ENCODE measurements around the gene NF2.

Gene NF2

GRCh38 chr22:29729161-29729560 lies 125.7 kb downstream of the NF2 start:
- no peak for TF ChIP-seq CTCF (IDR thresholded peaks at IDR 0.05; ENCODE audit: borderline replicate concordance, insufficient read depth, low read depth, low read length)
- H3K4me3 ChIP-seq (ENCODE audit: low read depth, low read length) = no peak overlapping the region

GRCh38 chr22:29731058-29731850 lies 127.8 kb downstream of the NF2 start:
- H3K4me3 ChIP-seq (ENCODE audit: low read depth, low read length) = no peak overlapping the region
- no peak for TF ChIP-seq CTCF (IDR thresholded peaks at IDR 0.05; ENCODE audit: borderline replicate concordance, insufficient read depth, low read depth, low read length)

GRCh38 chr22:29732883-29733282 lies 129.4 kb downstream of the NF2 start:
- no peak for TF ChIP-seq CTCF (IDR thresholded peaks at IDR 0.05; ENCODE audit: borderline replicate concordance, insufficient read depth, low read depth, low read length)
- H3K4me3 ChIP-seq (ENCODE audit: low read depth, low read length) = no peak overlapping the region

- no peak for TF ChIP-seq CTCF (IDR thresholded peaks at IDR 0.05; ENCODE audit: borderline replicate concordance, insufficient read depth, low read depth, low read length)
- H3K4me3 ChIP-seq (ENCODE audit: low read depth, low read length) = no peak overlapping the region
Observed at GRCh38 chr22:29733362-29734201, 130.1 kb downstream of the NF2 start.

GRCh38 chr22:29734406-29734805 lies 131.0 kb downstream of the NF2 start:
- TF ChIP-seq CTCF (IDR thresholded peaks at IDR 0.05; ENCODE audit: borderline replicate concordance, insufficient read depth, low read depth, low read length) = no peak
- no peak overlapping the region for H3K4me3 ChIP-seq (ENCODE audit: low read depth, low read length)

GRCh38 chr22:29734838-29735237 lies 131.4 kb downstream of the NF2 start:
- no peak for TF ChIP-seq CTCF (IDR thresholded peaks at IDR 0.05; ENCODE audit: borderline replicate concordance, insufficient read depth, low read depth, low read length)

More at GRCh38 chr22:29734838-29735237, 131.4 kb downstream of the NF2 start:
- no peak overlapping the region for H3K4me3 ChIP-seq (ENCODE audit: low read depth, low read length)
